NCI-H748 treated with DMSO at 0.1 percent for 48 hours (cell line): ENCODE data around the gene B3GNT5.

ENCODE experiments used
- DNase-seq: peaks from one replicate; lab custom pipeline; 2025; lab: John Stamatoyannopoulos, UW

The B3GNT5 gene

DNA sequence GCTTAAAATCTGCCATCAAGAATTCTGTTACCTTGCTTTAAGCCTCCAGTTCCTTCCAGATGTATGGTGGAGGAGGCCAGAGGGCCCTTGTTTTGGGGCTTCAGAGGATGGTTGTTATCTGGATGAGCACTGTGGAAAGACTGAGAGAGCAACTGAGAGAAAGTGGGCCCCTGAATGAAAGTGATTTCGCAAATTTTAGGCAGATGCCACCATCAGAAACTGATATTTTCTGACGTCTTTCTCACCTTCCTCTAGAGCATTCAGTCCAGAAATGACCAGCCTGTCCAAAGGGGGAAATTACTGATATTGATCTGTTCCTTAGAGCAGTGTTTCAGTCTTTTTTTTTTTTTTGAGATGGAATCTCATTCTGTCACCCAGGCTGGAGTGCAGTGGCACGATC is 13.4 kb downstream of the B3GNT5 start:
- no peak for DNase-seq

DNA sequence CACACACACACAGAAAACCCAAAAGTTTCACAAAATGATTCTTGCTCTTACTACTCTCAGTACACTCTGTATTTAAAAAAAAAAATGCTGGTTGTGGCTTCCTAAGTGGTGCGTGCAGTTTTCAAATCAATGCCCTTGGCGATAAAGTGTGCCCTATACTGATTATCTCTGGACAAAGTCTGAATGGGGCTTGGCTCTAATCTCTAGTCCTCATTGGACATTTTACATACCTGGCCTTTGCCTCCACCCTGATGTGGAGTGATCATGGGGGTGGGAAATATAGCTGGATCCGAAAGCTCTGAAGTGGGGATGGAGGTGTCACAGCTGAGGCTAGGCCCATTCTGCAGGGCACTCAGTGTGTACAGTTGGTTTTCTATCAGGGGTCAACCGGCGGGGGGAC is 14.1 kb downstream of the B3GNT5 start:
- DNase-seq, result no peak

DNA sequence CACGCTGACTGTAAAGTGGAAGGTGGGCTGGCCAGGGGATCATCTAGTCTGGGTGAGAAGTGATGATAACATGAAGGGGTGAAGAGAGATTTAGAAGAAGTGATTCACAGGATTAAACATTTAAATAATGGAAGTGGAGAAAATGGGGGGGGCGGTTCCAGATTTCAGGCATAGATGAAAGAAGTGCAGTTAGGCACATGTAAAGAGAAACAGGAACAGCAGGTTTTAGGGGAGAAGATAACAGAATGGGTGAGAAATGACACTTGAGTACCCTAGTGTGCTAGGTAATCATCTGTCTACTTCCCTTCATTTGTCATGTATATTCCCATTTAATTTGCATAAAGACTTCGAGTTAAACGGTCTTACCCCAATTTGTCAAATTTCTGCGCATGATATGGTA is 15.3 kb downstream of the B3GNT5 start:
- DNase-seq, result no peak

GRCh38 chr3:183269345-183269744 is 16.3 kb downstream of the B3GNT5 start:
- no peak for DNase-seq

GRCh38 chr3:183270344-183270743 is 17.3 kb downstream of the B3GNT5 start:
- DNase-seq, result no peak

GRCh38 chr3:183272142-183272541 is 19.1 kb downstream of the B3GNT5 start:
- no peak for DNase-seq

GRCh38 chr3:183272791-183273190 is 19.7 kb downstream of the B3GNT5 start:
- no peak for DNase-seq

DNA sequence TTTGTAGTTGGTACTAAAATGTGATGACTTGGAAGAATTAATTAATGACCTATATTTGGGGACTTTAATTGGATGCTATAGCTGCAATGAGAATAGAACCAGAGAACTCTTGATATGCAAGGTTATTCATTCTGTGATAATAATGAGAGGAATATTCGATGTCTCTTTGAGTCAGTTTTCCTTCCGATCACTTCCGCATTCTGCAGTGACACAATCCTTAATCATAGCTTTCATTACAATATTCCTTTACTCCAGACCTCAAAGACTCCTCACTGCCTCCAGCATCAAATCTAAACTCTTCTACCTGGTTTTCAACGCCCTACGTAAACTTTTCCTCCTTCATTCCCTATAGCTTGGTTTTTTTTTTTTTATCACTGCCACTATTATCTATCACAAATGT is 21.6 kb downstream of the B3GNT5 start:
- no peak for DNase-seq

DNA sequence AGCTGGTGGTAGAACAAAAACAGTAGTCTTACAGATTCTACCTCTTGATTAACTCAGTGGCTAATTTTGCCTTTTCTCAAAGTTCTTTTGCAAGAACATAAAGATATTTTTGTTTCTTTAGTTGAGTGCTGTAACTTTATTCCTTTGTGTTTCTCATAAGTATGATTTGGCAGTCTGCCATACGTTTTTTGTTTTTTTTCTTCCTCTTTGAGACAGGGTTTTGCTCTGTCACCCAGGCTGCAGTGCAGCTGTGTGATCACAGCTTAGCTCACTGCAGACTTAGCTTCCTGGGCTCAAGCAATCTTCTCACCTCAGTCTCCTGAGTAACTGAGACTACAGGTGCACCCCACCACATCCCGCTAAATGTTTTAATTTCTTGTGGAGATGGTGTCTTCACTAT is 22.4 kb downstream of the B3GNT5 start:
- DNase-seq, result no peak

DNA sequence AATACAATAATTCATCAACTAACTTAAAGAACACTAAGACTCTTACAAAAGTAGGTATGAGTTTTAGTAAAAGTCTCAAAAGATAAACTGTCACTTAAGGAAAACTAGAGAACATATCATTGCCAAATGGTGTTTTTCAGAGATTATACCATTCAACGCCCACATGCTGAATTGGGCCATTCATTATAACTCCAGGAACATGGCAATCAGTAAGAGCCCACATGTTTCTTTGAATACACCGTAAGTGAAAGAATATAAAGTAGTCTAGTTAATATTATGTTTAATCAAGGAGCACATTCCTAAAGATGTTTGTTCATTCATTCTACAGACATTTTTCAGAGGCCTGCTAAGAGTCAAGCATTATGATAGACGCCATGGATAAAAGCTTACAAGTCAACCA is 22.9 kb downstream of the B3GNT5 start:
- DNase-seq, result no peak

DNA sequence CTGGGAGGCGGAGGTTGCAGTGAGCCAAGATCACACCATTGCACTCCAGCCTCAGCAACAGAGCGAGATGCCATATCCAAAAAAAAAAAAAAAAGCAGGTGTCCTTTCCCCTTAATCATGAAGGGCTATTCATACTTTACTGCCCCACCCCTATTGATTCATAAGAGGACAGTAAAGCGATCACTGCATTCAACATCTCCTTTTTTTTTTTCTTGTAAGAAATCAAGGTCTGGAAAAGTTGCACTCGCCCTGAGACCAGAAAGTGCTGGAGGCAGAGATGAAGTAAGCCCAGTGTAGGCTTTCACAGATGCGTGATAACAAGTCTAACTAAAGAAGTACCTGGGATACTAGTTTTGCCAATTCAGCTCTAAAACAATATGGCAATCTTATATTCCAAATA is 24.2 kb downstream of the B3GNT5 start:
- no peak for DNase-seq

- no peak for DNase-seq
Observed at GRCh38 chr3:183278479-183279088, 25.5 kb downstream of the B3GNT5 start.

DNA sequence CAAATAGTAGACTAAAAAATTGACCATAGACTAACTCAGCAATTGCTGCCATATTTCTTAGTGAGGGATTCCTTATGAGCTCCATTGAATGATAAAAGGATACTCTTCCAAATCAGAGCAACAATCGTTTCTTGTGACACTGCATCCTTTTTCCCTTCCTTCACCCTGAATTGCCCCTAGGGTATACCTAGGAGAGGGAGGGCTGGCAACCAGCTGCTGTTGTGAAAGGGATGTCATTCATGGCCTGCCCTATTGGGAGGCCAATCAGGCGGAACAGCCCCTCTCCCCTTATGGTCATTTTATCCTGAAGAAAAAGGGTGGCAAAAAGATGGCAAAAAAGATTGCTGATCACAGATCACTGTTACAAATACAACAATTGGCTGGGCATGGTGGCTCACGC is 26.3 kb downstream of the B3GNT5 start:
- DNase-seq, result no peak

DNA sequence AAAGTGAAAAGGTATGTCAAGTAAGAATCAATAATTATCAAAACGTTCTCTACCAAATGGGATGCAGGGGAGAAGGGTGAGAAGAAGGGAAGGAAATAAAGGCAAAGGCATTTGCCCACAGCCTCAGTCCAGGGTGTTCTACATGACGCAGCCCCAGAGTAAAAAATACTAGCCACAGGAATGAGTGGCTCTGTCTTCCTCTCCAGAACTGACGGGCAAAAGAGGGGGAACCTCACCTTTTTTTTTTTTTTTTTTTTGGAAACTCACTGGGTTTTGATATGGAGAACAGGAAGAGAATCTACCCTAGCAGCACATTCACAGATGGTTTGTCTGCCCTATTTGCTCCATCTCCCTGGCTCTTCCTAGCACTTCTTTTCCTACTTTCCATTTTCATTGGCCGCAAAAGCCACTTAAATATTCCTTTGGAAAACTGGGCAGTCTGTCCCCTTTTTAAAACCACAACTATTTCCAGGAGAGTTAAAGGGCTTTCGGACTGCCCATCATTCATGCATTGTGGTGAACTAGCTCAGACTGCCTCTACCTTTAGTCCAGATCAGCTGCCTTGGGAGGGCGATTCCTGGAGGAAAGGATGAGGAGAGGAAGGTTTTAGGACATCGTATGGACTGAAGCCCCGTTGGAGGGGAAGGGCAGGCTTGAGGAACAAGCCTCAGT is 28.2 kb downstream of the B3GNT5 start:
- DNase-seq, result no peak

DNA sequence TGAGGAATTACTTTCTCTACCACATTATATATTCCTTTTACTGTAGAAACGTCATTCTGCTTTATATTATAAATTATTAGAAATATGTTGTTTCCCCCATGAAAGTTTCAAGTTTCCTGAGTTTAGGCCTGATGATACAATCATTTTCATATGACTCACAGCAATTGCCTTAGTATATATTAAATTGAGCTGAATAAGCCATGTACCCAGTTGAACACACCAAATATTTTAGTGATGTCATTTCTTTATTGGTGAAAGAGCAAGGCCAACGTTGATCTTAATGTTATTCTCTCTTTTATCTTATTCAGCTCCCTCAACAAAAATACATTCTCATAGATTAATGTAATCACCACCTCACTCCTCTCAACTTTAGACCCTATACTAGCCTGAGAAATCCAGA is 30.8 kb downstream of the B3GNT5 start:
- DNase-seq, result no peak

DNA sequence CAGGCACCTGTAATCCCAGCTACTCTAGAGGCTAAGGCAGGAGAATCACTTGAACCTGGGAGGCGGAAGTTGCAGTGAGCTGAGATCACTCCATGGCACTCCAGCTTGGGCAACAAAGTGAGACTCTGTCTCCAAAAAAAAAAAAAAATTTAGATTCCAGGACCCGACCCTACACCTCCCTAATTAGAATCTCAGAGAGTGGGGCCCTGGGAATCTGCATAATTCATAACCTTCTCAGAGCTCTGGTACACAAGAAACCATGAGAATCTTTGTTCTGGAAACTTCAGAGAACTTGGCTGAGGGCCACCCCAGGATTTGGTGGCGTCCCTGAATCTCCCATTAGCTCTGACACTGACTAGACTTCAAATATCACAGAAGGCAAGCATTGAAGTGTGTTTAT is 31.5 kb downstream of the B3GNT5 start:
- DNase-seq, result no peak

DNA sequence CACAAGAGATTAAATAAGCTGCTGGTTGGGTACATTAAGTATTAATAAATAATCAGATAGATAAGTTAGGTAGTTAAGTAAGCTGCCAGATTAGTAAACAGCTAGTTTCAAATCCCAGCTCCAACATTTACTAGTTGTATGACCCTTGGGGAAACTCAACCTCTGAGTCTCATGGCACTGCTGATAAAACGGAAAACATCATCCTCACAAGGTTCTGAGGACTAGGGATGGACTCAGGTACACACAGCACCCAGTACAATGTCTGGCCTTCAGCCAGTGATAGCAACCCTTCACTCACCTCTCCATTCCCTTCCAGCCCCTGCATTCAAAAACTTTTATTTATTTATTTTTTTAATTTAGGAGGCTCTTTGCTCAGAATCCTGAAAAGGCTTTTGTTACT is 32.3 kb downstream of the B3GNT5 start:
- no peak for DNase-seq

DNA sequence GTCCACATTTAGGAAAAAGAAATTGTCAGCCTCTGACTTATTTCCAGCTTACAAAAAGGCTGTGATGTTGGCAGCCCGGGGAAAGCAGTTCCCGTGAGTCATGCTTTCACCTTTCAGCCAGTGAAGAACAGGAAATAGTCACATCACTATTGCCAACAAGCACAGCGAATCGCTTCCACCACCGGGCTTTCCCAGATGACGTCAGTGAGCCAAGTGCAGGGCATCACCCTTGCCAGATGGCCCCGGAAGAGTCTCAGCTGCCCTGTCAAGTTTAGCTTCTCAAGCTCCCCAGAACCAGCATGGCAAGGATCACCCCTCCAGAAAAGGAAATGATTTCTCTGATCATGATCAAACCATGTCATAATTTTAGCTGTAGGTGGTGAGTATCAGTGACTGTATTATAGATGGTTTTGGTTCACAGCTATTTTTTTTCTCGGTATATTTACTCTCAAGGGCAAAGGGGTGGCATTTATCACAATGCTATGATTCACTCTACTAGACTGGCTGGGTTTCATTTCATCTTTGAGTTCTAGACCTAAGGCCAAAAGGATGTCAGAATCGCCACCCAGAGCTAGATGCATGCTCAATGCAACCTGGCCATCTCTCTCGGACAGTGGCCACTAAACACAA is 32.9 kb downstream of the B3GNT5 start:
- DNase-seq, result no peak

DNA sequence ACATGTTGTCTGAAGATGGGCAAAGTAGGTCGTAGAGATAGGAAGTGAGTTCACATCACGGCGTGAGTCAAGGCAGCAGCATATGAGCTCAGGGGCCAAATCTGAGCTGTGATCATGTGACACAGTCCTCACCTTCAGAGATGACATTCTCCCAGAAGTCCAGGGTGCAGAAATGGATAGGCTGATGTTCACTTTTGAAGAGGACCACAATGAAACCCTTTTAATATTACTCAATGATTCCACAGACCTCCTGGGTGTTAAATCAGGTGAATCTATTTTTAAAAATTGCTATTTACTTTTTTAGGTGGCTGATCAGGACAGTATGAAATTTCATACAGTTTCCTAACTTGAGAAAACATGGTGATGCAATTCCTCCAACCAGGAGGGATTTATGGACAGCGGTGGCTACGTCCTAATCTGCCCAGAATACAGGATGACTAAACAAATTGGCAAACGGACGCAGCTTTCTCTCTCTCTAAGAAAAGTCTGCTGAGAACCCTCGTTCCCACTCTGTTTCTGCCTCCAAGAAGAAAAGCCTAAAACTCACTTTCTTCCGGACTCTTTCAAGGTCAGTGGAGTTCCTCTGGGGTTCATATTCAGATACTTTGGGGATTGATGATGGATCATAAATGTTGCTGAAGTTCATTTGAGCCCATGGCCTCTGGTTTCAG is 34.4 kb downstream of the B3GNT5 start:
- no peak for DNase-seq

DNA sequence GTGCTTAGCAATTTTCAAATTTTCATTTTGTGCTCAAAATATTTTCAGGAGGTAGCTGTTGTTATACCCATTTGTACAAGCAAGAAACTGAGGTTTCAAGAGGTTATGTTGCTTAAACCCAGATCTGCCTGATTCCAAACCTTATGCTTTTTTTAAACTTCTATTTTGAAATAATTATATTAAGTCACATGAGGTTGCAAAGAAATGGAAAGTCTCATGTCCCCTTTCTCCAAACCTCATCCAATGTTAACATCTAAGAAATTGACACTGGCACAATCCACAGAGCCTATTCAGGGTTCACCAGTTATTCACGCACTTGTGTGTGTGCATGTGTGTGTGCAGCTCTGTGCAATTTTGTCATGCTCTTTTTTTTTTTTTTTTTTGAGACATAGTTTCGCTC is 35.1 kb downstream of the B3GNT5 start:
- no peak for DNase-seq

DNA sequence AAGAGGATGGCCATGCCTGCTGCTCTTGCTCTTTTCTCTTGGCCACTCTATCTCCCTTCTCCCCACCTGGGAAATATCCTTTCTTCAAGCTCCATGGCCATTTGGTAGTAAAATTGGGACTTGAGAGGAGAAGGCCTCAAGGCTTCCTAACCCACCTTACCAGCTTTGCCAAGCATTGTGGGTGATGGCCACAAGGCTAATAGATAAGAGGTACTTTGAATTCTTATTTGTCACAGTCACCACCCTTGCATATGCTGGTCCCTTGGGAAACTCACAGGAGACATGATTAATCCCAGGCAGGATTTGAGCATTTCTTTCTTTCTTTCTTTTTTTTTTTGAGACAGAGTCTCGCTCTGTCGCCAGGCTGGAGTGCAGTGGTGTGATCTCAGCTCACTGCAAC is 37.2 kb downstream of the B3GNT5 start:
- no peak for DNase-seq

DNA sequence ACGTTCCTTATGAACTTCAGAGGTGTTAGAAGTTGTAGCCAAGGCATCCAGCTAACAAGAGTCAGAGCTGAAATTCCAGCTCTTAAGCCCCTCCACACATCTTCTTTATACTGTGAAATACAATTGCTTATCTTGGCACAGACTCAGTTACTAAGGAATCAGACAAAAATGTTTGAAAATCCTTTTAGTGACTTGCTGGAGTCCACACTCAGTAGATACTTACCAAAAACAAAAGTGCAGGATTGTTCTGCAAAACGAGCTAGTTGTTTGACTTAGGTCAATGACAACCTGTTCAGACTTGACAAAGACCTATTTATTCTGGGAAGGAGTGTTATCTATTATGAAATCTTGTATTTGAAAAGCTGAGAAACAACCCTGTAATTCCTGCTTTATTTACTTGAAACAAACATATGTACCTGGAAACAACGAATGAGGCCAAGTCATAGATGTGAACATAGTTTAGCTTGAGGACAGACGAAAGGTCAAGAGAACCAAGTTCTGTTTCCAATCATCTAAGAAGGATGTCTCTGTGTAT is 38.5 kb downstream of the B3GNT5 start:
- DNase-seq, result no peak

DNA sequence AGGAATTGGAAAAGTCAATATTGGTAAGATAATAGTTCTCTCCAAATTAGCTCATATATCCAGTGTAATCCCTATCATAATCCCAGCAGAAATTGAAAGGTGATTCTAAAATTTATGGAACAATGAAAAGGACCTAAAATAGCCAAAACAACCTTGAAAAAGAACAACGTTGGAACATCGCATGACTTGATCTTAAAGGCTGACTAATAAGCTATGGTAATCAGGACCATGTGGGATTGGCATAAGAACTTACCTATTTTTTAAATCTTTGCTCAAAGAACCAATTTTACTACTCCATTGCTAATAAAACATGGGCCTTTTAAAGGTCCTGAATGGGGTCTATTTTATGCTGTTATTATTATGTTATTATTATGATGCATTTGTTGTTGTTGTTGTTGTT is 40.9 kb downstream of the B3GNT5 start:
- DNase-seq, result no peak
